GM21381 (cell line): ENCODE data around the gene PHKA2.

Experiments
- ATAC-seq: cut with Tn5 transposase; IDR thresholded peaks from one replicate; pipeline ENCODE4 v1.9.1; 2021; ENCODE audit warnings: mild to moderate bottlenecking, moderate library complexity; ENCODE audit not compliant: unreplicated experiment

The PHKA2 gene

GRCh38 chrX:18891548-18891945, 92.4 kb downstream of the PHKA2 start:
- no peak for ATAC-seq

GRCh38 chrX:18890724-18891547, 93.0 kb downstream of the PHKA2 start:
- ATAC-seq: no peak

GRCh38 chrX:18890049-18890381, 93.9 kb downstream of the PHKA2 start:
- no peak for ATAC-seq

- ATAC-seq: no peak
Observed at GRCh38 chrX:18889346-18890048, 94.4 kb downstream of the PHKA2 start.

- no peak for ATAC-seq
Observed at GRCh38 chrX:18888281-18888680, 95.6 kb downstream of the PHKA2 start.

GRCh38 chrX:18887825-18888212, 96.1 kb downstream of the PHKA2 start:
- no peak for ATAC-seq

- ATAC-seq: no peak
Observed at GRCh38 chrX:18887177-18887824, 96.6 kb downstream of the PHKA2 start.

GRCh38 chrX:18886344-18887161, 97.4 kb downstream of the PHKA2 start:
- ATAC-seq: peak; percentile 70

GRCh38 chrX:18886005-18886343, 97.9 kb downstream of the PHKA2 start:
- ATAC-seq: peak; percentile 36

GRCh38 chrX:18885328-18886004, 98.4 kb downstream of the PHKA2 start:
- ATAC-seq: peak; percentile 16

GRCh38 chrX:18884916-18885315, 99.0 kb downstream of the PHKA2 start:
- no peak for ATAC-seq

GRCh38 chrX:18883961-18884765, 99.8 kb downstream of the PHKA2 start:
- no peak for ATAC-seq

- ATAC-seq: no peak
Observed at GRCh38 chrX:18883234-18883960, 100.5 kb downstream of the PHKA2 start.

- ATAC-seq: no peak
Observed at GRCh38 chrX:18879144-18879543, 104.8 kb downstream of the PHKA2 start.

GRCh38 chrX:18877469-18877868, 106.4 kb downstream of the PHKA2 start:
- no peak for ATAC-seq

- no peak for ATAC-seq
Observed at GRCh38 chrX:18875256-18875878, 108.5 kb downstream of the PHKA2 start.

GRCh38 chrX:18874560-18875255, 109.2 kb downstream of the PHKA2 start:
- no peak for ATAC-seq

GRCh38 chrX:18873836-18874235, 110.1 kb downstream of the PHKA2 start:
- ATAC-seq: no peak
